Germinal center (tissue), 1 donor: ENCODE measurements around the gene RALGDS.

ENCODE experiments used
- DNase-seq: peaks from one replicate; pipeline ENCODE4 v3.0.0; 2012; ENCODE audit warnings: mixed read lengths, low spot score

Gene RALGDS

DNA sequence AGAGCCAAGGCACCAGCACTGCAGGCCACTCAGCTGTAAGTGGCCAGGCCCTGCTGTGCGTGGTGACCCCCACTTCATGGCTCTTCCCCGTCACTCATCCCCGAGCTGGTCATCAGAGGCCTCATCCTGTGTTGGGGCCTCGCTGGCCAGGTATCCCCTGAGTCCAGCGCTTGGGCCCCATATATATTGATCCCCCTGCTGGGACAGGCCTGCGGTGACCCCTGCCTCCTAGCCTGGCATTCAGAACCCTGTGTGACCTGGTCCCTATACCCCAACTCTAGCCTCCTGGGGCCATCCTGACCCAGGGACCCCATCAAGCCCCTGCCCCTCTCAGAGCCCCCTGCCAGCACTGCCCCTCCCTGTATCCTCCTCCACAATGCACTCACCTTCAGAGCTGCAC is 30.0 kb upstream of the RALGDS start:
- no peak for DNase-seq

DNA sequence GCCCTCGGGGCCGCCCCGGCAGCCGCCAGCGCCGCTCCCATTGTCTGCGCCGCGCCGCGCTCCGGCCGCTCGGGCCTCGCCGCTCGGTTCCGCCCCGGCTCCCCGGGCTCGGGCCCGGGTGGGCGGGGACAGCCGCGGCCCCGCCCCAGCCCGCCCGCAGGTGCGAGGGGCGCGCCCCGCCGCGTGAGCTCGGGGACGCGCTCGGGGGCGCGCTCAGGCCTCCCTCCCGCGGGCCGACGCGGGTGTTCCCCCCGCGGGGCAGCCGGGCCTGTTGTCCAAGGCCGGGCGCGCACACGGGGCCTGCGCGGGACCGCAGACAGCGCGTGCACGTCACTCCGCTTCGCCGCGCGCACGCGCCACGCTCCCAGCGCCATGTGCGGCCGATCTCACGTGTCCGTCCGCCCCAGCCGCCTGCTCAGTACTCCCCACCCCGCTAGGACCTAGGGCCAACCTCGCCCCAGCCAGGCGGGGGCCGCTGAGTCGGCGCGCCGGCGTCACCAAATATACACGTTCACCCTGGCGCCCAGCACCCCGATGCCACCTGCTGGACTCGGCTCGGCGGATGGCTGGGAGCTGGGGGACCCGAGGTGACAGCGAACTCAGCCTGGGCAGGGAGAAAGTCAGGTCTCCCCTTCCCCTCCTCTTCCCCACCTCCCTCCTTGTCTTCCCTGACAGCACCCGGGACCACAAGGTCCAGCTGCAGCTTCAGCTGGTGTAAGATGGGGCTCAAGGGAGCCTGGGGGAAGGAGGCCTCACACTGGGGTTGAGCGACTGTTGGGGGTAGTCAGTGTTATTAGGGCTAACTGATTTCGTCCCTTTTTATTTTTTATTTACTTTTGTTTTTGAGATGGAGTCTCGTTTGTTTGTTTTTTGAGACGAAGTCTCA is 28.3 kb upstream of the RALGDS start:
- DNase-seq: peak; percentile 94

DNA sequence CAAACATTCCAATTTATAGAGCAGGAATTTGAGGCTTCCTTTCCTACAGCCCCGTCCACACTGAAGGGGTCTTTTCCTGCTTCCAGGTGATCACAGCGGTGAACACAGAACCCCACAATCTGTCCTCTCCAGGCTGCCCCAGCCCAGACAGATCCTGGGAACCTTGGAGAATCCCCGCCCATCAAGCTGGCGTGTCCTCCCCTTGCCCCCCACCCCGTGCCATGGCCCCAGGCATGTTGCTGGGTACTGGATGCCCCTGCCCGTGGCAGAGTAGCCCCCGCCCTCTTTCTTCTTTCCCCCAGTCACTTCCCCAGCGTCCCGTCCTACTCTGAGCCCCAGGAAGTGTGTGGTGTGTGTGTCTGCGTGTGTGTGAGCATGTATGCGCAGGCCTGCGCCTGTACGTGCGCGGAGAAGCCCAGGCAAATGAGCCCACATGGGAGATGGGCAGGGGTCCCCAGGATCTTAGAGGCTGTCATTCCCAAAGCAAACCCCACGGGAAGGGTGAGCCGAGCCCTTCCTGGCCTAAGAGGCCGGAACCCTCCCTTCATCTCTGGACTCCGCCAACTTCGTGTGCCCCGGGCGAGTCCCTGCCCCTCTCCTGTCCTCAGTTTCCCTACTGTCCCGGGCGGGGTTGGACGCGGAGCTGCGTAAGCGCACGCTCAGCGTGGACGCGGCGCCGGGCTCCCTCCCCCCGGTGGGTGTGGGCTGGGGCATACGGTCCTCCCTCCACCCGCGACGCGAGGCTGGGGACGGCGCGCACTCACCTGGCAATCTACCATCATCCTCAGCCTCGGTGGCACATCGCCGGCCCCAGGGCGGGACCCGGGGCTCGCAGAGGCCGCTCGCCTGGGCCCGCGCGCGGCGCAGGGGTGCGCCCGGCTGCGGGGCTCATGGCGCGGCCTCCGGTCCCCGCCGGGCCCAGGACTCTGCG is 27.4 kb upstream of the RALGDS start:
- DNase-seq: no peak

DNA sequence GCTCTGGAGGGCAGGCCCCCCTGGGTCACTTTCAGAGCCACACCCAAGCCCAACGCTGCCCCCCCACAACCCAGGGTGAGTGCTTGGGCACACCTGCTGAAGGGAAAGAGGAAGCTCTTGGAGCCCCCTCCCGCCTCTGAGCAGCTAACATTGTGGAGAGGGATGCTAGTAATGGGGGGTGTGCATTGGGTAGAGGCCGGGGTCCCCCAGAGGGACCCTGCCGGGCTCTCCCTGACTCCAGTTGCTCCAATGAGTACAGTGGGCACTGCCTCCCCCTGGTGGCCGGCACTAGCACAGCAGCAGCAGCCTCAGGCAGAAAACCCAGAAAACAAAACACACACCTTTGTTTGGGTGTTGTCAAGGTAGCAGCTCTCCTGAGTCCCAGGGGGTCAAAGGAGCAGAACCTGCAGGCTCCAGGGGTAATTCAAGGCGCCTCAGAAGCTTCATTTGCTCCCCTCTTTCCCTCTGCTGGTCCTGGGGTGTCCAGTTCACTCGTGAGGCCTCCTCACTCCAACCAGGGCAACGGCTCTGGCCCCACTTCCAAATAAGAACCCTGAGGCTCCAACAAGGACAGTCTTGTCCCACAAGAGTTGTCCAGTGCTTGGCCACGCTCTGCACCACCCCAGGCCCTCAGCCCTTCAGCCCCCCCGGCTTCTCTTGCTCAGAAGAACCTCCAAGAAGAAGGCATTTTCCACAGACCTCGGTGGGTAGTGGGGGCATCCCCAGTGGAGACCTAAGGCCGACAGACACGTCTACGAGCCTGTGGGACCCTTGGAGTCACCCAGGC is 26.6 kb upstream of the RALGDS start:
- peak; percentile 85 for DNase-seq

DNA sequence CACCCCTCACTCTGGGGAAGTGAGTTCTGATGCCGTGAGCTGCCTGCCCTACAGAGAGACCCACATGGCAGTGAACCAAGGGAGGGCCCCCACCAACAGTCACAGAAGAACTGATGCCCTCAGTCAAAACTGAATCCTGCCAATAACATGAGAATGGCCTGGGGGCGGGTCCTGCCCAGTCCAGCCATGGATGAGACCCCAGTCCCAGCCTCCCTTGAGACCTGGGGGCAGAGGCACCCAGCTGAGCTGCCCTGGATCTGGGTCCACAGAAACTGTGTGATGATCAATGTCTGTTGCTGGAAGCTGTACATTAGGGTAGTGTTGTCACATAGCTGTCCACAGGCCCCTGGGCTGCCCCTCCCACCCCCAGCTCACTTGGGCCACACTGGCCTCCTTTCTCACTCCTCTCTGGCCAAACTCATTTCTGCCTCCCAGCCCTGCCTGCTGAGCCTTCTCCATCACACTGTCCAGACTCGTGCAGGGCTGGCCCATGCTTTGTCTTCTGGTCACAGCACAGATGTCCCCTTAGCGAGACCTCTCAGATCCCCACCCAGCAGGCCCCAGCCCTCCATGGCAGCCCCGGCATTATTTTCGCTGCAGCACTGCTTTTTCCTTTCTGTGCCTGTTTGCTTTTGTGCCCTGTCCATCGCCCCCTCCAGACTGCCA is 25.8 kb upstream of the RALGDS start:
- DNase-seq: no peak

DNA sequence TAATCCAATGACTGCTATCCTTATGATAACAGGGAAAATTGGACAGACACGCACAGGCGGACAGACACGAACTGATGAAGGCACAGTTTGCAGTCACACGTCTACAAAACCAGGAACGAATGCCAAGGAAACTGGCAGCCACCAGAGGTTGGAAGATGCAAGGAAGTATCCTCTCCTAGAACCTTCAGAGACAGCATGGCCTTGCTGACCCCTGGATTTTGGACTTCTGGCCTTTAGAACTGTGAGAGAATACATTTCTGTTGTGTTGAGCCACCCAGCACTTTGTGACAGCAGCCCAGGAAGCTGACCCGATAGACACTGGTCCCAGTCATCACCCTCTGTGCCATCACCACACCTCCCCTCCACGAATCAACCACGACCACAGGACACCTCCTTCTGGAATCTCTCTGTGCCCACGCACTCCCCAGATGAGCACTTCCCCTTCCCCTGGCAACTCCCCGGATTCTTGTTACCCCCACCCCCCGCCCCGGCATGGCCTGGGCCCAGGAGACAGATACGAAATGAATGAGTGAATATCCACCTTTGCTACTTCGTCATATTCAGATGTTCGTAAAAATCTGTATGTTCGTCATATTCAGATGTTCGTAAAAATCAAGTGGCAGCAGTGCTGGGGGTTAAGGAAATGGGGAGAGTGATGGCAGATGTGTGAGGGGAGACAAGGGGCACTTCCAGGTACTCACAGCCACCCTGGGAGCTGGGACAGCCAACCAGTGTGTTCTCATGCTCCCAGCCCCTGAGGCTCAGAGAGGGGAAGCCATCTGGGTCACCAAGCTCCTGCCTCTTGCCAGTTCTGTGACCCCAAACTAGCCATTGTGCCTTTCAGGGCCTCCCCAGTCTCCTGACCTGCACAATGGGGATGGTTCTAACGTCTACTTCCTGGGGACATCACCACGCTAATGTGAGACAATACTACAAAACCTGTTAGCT is 24.1 kb upstream of the RALGDS start:
- DNase-seq: no peak

DNA sequence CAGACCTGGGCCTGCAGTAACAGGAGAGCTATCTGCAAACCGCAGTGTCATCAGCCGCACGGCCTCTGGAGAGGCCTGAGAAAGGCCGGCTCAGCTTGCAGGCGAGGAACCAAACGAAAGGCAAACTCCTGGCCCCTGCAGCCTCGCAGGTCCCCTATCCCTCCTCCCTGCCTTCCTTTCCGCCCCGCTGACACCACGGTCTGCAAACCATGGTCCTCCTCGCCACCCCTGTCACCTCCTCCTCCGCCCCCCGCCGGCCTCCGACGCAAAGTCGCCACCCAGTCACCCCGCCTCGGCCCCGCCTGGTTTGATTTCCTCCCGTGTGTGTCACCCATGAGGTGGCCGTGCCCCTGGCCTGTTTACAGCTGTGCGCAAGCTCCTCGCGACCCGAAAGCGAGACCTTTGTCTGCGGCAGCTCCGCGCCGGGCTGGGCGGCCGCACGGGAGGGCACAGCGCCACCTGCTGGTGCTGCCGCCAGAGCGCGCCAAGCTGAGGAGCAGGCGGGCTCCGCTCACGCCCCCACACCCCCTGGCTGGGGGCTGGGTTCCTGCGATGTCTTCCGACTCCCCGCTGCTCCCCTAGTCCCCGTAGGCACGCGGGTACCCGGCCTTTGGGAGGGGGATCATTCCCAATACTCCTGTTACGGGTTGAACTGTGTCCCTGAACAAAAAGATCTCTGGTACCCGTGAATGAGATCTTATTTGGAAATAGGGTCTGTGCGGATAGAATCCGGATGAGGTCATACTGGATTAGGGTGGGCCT is 23.3 kb upstream of the RALGDS start:
- DNase-seq: peak; percentile 90

DNA sequence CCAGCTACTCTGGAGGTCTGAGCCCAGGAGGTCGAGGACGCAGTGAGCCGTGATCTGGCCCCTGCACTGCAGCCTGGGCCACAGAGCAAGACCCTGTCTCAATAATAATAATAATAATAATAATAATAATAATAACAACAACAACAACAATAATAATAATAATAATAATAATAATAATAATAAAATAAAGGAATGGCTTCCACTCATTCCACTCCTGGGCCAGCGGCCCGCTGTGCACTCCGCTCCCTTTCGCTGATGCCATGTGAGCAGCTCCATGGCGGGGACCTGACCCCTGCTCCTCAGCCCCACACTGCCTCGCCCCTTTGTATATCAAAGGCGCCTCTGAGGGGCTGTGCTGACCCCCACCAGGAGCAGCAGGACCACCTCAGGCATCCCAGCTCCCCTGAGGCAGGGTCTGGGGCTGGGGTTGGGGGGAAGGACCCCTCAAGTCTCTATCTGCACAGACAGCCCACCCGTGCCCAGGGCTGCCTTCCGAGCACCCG is 22.6 kb upstream of the RALGDS start:
- no peak for DNase-seq

DNA sequence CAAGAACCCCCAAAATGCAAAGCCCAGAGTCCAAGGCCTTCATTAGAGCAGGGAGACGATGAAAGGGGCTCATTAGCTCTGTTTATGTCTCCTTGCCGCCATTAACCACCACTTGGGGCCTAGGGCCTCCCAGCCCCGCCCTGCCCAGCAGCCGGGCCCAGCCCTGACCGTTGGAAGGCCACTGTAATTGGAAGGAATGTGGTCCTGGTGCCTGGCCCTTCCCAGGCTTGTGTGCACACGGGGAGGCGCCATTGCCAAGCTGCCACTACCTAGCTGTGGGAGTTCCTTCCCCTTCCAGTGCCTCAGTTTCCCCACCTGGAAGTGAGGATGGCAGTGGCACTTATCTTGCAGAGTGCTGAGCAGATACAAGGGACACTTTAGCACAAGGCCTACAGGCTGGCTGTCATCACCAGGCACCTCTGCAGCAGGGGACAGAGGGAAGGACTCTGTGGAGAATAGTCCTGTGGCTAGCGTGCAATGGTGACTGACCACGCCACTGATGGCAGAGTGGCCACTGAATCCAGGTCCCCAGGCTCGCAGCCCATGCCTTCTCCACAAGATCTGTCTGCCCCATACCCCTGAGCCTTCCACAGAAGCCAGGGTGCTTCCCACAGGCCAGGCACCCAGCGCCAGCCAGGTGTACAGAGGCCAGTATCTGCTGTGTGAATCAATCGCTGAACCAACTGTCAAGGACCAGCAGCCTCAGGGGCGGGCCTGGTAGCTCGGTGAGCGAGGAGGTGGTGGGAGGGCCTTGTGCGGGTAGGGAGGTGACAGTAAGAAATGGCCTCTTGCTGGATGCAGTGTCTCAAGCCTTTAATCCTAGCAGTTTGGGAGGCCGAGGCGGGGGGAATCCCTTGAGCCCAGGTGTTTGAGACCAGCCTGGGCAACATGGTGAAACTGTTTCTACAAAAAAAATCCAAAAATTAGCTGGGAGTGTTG is 21.9 kb upstream of the RALGDS start:
- DNase-seq: no peak

DNA sequence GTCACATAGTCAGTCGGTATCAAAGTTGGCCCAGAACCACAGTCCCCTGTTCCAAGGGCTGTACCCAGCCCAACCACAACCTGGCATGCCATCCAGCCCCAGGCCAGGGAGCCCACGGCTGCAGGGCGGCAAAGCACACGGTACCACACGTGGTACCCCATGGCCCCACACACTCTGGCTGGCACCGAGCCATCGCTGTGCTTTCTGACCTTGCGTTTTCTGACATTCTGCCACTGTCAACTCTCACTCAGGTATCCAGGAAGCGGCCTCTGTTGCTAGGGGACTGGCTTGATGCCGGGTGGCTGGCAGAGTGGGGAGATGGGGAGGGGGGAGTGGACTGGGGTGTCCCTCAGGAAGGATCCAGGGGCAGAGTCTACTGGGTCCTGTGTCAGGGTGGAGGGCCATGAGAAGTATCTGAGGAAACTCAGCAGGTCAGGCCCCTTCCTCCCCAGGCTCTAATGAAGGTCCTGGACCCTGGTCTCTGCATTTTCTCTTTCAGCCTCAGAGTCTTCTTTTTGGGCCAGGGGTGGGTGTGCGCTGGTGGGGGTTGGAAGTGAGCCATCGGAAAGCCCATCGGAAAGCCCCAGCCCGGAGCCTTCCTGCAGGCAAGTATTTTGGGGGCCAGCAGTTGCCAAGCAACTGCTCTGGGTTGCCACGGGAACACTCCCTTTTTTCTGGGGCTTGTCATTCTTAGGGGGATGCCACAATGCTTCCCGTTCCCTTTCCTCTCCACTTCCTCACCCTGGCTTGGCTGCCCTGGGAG is 21.0 kb upstream of the RALGDS start:
- DNase-seq: no peak

DNA sequence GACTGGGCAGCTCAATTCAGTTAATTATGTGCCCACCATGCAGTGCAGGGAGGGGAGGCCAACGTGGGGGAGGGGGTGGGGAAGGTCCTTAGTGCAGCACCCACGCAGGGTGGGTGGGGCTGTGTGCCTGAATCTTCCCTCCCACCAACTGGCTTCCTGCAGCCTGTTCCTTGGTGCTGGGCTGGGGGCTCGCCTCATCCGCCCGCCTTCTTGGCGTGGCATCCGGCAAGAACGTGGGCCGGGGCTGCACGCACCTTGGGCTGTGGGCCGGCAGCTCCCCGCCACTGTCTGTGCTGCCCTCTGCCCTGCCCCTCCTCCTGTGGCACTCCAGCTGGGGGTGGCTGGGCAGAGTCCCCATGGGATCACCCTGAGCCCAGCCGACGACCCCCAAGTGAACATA is 19.6 kb upstream of the RALGDS start:
- DNase-seq: no peak

DNA sequence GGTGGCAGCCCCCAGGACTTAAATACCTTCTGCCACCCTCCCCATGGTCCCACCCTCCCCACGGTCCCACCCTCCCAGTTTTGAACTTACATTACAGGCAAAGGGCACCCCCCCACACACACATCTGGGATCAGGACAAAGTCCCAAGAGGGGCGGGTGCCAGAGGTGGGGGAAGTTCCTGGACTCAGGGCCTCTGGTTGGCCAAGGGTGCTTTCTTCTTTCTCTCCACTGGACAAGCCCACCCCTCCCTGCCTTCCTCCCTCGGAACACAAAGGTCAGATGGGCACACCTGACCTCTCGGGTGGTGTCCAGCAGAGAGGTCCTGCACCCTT is 19.1 kb upstream of the RALGDS start:
- DNase-seq: no peak

DNA sequence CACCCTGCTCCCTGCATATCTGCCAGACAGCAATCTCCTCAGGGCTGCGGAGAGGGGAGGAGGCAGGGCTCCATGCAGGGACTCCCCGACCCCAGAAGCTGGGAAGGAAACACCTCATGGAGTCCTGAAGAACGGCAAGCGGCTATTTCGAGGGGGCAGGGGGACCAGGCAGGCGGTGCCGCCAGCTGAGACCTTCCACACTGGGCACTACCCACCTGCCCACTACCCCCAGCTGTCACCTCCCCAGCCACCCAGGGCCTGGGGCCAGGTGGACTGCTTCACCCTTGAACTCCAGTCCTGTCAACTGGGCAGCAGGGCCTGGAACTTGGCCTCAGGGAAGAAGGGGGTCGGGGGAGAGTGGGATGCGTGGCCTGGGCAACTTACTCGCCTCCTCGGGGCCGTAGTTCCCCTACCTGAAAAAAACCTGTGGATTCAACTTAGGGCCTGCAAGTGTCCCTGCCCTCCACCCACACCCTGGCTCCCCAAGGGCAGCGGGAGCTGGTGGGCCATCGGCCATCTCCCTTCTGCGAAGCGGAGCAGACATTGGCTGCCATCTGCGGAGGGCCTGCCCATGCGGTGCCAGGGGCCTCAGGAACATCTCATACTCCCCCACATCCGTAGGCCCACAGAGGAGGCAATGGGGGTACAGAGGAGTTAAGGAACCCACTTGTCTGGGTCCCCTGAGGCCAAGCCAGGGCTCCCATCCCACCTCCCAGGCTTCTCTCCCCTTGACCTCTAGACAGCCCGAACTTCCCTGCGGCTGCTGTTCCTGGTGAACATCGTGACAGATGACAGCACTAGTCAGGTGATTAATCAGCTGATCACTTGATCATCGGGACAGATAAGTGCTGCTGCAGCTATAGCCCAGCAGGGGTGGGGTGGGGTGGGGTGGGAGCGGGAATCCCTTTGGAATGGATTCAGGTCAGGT is 18.5 kb upstream of the RALGDS start:
- DNase-seq: no peak

DNA sequence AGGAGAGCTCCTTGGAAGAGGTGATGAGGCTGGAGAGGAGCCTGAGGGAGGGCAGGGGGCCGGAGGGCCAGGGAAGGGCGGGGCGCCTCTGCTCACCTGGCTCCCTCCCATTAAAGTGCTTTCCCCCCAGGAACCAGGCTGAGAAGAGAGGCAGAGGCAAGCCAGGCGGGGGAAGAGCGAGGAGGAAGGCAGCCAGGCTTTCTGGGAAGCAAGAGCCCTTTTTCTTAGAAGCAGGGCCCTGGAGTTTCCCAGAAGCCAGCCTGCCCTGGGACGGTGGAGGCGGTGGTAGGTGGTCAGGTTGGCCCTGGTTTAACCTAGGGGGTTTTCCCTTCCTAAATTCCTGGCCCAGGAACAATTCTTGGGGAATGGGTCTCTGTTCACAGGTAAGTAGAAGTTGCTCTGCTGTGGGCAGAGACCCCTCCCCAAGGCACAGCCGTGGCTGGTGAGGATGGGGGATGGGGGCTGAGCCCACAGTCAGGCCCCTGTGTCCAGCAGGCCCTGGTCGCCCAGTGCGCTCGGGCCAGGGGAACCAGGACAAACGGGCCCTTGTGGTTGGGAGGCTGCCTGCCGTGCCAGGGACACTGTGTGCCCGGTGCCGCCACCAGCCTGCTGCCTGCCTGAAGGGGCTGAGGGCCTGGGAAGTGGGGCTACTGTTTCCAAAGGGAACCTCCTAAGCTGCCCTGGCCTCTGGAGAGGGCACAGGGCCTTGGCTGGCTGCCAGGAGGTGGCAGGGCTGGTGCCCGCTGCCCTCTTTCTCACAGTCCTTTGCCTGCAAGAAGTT is 16.6 kb upstream of the RALGDS start:
- DNase-seq: no peak

DNA sequence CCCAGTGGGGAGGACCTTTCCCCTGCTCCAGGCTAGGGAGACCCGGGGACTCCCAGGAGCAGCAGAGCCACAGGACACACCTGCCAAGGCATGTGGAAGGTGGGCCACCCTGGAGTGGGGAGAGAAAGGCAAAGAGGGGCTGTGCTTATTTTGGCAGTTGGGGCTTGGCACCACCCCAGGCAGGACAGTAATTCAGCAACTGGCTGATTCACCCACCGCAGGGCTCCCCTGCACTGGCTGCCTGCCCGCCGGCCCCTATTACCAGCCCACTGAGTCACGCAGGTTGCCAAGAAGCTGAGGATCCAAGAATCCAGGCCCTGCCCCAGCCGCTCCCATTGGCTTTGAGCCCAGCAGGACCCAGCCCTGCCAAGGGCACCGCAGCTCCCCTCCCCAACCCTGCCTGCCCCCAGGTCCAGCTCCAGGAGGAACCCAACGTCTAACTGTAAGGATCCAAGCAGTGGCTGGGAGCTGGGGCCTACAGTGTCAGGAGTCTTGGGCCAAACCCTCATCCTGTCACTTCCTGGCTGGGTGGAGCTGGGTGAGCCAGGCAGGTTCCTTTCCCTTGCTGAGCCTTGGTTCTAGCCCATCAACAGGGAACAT is 14.2 kb upstream of the RALGDS start:
- no peak for DNase-seq
